Cardiac muscle cell (in vitro differentiated cells and primary cell): ENCODE results near the gene SDC4. TPM values are rescaled to one million over a fixed set of nuclear protein-coding genes. Genes with fewer than 3 reads are reported as not detected.

Experiments
- DNase-seq, 2 donors: peaks; one replicate each; pipeline versions ENCODE4 v3.0.0 to v3.0.0-alpha.2; 2010 to 2017; ENCODE audit warnings: low read depth in 1 of 2, low spot score in 1 of 2
- H3K27ac ChIP-seq: fragments of 200-600 bp; sonication (generic); 2 replicates; pipeline ENCODE4 v1.5.1; 2016
- H3K27me3 ChIP-seq: fragments of 200-600 bp; sonication (generic); 2 replicates; pipeline ENCODE4 v1.6.0; 2016; ENCODE audit warnings: control low read depth
- H3K36me3 ChIP-seq: fragments of 200-600 bp; sonication (generic); 2 replicates; pipeline ENCODE4 v1.5.1; 2016; ENCODE audit warnings: control low read depth
- H3K4me1 ChIP-seq: fragments of 200-600 bp; sonication (generic); 2 replicates; pipeline ENCODE4 v1.8.1; 2017; ENCODE audit warnings: low read depth, mild to moderate bottlenecking, mixed run types
- H3K4me3 ChIP-seq: fragments of 200-600 bp; sonication (generic); 2 replicates; pipeline ENCODE4 v1.5.1; 2016; ENCODE audit warnings: mild to moderate bottlenecking
- H3K9me3 ChIP-seq: fragments of 200-600 bp; sonication (generic); 2 replicates; pipeline ENCODE4 v1.5.1; 2017; ENCODE audit warnings: low read depth, mild to moderate bottlenecking, control low read depth
- polyA plus RNA-seq: library from polyadenylated mRNA; unstranded; fragments of >200 nt; fragmentation: Nextera tagmentation; extraction: Ambion mirVana; gene quantifications from 2 replicates; pipeline ENCODE4 v1.2.1, GENCODE V29; 2016
- total RNA-seq: library from RNA; depleted of rRNA; stranded (reverse); fragments of >200 nt; gene quantifications from 2 replicates; pipeline ENCODE4 v1.2.3, GENCODE V29; 2016
- TF ChIP-seq, protein P1 (sequence below): IDR thresholded peaks from 2 replicates; pipeline ENCODE4 v1.5.1; 2012; ENCODE audit warnings: low read depth, mild to moderate bottlenecking, low read length

The SDC4 gene
- total and polyA plus RNA-seq, 2 experiments from 2014 or later = 35.4 to 55.7 TPM

DNA sequence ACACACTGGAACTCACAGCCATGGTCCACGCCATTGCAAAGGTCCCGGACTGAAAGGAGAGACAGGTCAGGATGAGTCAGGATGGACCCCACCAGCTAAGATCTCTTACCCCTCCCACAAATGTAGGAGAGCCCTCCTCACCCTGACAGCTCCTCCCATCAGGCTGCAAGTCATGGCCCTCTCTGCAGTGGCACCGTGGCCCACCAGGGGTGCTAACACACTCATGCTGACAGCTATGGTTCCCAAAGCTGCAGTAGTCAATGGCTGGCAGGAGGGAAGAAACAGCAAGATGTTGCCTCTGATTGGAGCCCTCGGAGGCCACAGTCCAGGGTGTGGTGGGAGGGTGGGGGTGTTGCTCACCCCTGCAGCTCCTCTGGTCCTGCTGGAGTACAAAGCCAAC is 47.3 kb downstream of the SDC4 start:
- H3K27me3 ChIP-seq = no peaks in the 10 kb centered on the region
- no peaks in the 10 kb centered on the region for H3K9me3 ChIP-seq
- H3K4me1 ChIP-seq = no peaks in the 10 kb centered on the region
- no peaks in the 10 kb centered on the region for H3K36me3 ChIP-seq
- no peak overlapping the region for H3K27ac ChIP-seq
- peak; percentile 37 to 61 for DNase-seq
- TF ChIP-seq, protein P1, sequence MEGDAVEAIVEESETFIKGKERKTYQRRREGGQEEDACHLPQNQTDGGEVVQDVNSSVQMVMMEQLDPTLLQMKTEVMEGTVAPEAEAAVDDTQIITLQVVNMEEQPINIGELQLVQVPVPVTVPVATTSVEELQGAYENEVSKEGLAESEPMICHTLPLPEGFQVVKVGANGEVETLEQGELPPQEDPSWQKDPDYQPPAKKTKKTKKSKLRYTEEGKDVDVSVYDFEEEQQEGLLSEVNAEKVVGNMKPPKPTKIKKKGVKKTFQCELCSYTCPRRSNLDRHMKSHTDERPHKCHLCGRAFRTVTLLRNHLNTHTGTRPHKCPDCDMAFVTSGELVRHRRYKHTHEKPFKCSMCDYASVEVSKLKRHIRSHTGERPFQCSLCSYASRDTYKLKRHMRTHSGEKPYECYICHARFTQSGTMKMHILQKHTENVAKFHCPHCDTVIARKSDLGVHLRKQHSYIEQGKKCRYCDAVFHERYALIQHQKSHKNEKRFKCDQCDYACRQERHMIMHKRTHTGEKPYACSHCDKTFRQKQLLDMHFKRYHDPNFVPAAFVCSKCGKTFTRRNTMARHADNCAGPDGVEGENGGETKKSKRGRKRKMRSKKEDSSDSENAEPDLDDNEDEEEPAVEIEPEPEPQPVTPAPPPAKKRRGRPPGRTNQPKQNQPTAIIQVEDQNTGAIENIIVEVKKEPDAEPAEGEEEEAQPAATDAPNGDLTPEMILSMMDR = peak; percentile 56
- no peak overlapping the region for H3K4me3 ChIP-seq

DNA sequence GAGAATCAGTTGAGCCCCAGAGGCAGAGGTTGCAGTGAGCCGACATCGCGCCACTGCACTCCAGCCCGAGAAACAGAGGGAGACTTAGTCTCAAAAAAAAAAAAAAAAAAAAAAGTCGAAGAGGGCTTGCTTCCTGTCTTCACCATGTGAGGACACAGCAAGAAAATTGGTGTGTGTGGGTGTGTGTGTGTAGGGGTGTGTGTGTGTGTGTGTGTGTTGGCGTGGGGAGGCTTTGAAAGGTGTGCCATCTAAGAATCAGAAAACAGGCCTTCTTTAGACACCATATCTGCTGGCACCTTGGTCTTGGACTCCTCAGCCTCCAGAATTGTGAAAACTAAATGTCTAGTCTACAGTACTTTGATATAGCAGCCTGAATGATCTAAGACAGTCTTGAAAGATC is 48.4 kb downstream of the SDC4 start:
- Histone ChIP-seq H3K4me3 (no peak overlapping the region), H3K27ac (no peak overlapping the region), H3K36me3 (no peaks in the 10 kb centered on the region), H3K27me3 (no peaks in the 10 kb centered on the region), H3K4me1 (no peaks in the 10 kb centered on the region), H3K9me3 (no peaks in the 10 kb centered on the region)
- no peak for DNase-seq
- TF ChIP-seq, protein P1 = no peak

DNA sequence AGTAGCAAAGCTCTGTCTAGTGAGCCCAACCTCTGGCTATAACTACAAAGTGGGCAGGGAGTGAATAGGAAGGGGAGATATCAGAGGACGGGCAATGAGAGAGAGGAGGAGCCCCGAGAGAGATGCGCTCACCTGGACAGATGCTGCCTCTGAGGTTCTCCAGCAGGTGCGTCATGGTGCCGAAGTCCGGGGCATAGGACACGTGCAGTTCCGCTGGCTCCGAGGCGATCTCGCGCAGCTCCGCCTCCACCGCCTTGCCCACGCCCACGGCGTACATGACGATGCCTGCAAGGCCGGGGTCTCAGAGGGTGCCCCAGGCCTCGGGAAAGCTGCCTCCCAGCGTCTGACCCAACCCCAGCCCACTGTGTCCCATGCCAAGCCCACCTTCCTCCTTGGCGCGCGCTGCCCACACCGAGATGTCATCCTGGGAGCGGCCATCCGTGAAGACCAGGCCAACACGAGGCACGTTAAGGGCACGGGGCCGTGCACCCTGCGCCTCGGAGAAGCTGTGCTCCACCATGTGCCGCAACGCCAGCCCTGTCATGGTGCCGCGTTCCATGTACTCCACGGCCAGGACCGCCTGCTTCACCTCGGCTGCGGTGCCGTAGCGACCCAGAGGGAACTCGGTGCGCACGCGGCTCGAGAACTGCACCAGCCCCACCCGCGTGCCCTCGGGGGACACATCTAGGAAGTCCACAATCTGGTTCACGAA is 50.3 kb downstream of the SDC4 start:
- TF ChIP-seq, protein P1 = no peak
- H3K27ac ChIP-seq = no peak overlapping the region
- H3K4me1 ChIP-seq = no peaks in the 10 kb centered on the region
- H3K36me3 ChIP-seq = no peaks in the 10 kb centered on the region
- no peak for DNase-seq
- no peaks in the 10 kb centered on the region for H3K9me3 ChIP-seq
- peaks cover 7% of the 10 kb centered on the region for H3K27me3 ChIP-seq
- H3K4me3 ChIP-seq = no peak overlapping the region

DNA sequence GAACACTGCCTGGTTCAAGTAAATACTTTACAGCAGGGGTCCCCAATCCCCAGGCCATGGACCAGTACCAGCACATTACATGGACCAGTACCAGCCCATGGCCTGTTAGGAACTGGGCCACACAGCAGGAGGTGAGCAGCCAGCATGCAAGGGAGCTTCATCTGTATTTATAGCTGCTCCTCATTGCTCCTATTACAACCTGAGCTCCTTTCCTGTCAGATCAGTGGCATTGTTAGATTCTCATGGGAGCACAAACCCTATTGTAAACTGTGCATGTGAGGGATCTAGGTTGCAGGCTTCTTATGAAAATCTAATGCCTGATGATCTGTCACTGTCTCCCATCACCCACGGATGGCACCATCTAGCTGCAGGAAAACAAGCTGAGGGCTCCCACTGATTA is 53.6 kb downstream of the SDC4 start:
- no peaks in the 10 kb centered on the region for H3K36me3 ChIP-seq
- no peaks in the 10 kb centered on the region for H3K9me3 ChIP-seq
- peaks cover 12% of the 10 kb centered on the region for H3K27me3 ChIP-seq
- TF ChIP-seq, protein P1 = no peak
- no peak overlapping the region for H3K4me3 ChIP-seq
- H3K27ac ChIP-seq = no peak overlapping the region
- no peak for DNase-seq
- no peaks in the 10 kb centered on the region for H3K4me1 ChIP-seq

DNA sequence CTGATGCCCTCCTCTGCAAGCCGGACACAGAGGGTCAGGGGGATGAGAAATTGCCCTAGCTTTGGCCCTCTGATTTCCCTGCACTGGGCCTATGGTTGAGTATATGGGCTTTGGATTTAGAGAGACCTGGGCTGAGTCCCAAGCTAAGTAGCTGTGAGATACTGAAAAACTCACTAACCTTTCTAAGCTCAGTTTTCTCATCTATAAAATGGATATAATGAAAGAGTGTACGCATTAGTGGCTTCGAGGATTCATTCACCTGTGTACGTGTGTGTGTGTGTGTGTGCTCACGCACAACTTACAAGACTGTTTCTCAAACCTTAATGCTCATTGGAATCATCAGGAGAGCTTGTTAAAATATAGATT is 54.2 kb downstream of the SDC4 start:
- Histone ChIP-seq H3K4me3 (no peak overlapping the region), H3K9me3 (no peaks in the 10 kb centered on the region), H3K27me3 (peaks cover 12% of the 10 kb centered on the region), H3K4me1 (no peaks in the 10 kb centered on the region), H3K27ac (no peak overlapping the region), H3K36me3 (no peaks in the 10 kb centered on the region)
- DNase-seq = no peak
- TF ChIP-seq, protein P1 = no peak
